SK-N-SH (cell line): ENCODE results near the gene MMS19.

ENCODE experiments used
- REST ChIP-seq: IDR thresholded peaks from 2 replicates; pipeline ENCODE4 v1.6.1; 2012; ENCODE audit warnings: mild to moderate bottlenecking, low read depth, low read length, moderate library complexity
- TAF1 ChIP-seq: IDR thresholded peaks from 2 replicates; pipeline ENCODE4 v1.6.1; 2012; ENCODE audit warnings: low read depth, mild to moderate bottlenecking, low read length, moderate library complexity, borderline replicate concordance
- USF2 ChIP-seq: fragments of 150-350 bp; IDR thresholded peaks from 2 replicates; pipeline ENCODE4 v1.6.1; 2017; ENCODE audit warnings: antibody characterized with exemption, low read length, low read depth, borderline replicate concordance

GRCh38 chr10:97428572-97428981 lies 69.6 kb downstream of the MMS19 start:
- TF ChIP-seq TAF1: no peak
- TF ChIP-seq REST: no peak
- no peak for TF ChIP-seq USF2
